SW 1271 (cell line): ENCODE measurements around the gene HSPH1.

Experiments
- DNase-seq, 2 experiments: peaks; one replicate each; lab custom pipeline; 2025; lab: John Stamatoyannopoulos, UW

The HSPH1 gene

DNA sequence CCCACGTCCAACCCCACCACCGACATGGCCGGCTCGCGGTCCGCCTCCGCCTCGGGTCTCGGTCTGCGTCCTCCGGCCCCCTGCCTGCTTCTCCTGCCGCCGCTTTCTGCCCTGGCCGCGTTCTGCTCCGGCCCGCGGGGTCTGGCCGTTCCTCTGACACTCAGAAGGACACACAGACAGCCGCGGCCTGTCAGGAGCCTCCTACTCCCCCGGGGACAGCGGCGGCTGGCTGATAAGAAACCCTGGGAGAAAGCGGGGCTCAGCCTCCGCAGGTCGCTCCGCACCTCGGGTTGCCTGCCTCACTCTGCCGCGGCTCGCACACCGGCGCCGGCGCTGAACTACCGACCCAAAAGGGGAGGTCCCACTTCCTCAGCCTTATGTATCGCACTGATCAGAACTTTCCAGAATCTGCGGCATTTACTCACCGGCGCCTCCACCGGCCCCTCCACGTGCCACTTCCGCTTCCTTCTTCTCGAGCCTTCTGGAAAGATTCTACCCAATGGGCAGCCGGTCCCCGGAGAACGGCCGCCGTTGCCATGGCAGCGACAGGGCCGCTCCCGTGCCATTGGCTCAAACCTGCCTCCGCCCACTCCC is at the start of gene HSPH1:
HSPH1 (minus strand) TSS at position 348 of the 594 bp plus-strand sequence; CDS start at position 26, 322 bp downstream.
- peak; percentile 92 to 98 for DNase-seq

- no peak for DNase-seq
Measured at GRCh38 chr13:31209841-31210210, 48.1 kb upstream of the HSPH1 start.

- no peak for DNase-seq
Measured at GRCh38 chr13:31209172-31209840, 47.6 kb upstream of the HSPH1 start.

GRCh38 chr13:31208559-31209122 is 46.9 kb upstream of the HSPH1 start:
- DNase-seq: no peak

GRCh38 chr13:31207661-31208552 is 46.2 kb upstream of the HSPH1 start:
- no peak for DNase-seq

- DNase-seq: peak in 1 of 2 experiments; percentile 47
Measured at GRCh38 chr13:31204592-31204991, 42.9 kb upstream of the HSPH1 start.

DNA sequence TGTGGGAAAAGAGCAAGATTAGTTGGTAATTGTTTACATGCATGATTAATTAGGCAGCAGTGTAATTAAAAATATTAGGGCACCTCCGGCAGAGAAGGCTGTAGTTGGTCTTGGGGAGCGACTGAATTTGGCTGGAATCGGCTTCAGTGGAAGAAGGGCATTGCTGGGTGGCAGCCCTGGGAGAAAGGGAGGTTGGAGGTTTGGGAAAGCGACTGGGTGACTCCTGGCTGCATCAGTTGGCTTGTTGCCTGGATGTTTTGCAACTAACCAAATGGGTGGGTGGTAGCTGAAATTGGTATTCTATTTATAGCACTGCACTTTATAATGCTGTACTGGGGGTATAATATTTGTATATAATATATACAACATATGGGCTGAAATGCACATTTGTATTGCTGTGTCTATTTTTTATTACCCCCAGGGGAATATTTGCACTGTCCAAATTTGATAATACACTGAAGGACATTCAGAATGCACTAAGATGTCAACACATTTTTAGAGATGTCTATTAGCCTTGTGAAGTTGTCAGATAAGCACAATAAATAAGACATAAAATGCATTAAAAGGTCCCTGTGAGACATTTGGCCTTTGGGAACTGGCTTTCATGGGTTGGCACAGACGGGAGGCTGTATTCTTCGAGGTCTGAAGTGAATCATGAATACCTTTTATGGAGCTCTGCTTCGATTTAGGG is 39.8 kb upstream of the HSPH1 start:
- no peak for DNase-seq

GRCh38 chr13:31200637-31200971 is 38.9 kb upstream of the HSPH1 start:
- DNase-seq: peak; percentile 9 to 32

GRCh38 chr13:31199849-31200636 is 38.3 kb upstream of the HSPH1 start, which contains the start of gene B3GLCT:
Gene B3GLCT, plus strand, starts transcription at chr13:31199975. Its CDS starts 110 bp downstream, at chr13:31200085.
- peak; percentile 60 to 76 for DNase-seq

GRCh38 chr13:31199527-31199848 is 37.8 kb upstream of the HSPH1 start:
- no peak for DNase-seq

- DNase-seq: no peak
Measured at GRCh38 chr13:31198519-31198918, 36.8 kb upstream of the HSPH1 start.

DNA sequence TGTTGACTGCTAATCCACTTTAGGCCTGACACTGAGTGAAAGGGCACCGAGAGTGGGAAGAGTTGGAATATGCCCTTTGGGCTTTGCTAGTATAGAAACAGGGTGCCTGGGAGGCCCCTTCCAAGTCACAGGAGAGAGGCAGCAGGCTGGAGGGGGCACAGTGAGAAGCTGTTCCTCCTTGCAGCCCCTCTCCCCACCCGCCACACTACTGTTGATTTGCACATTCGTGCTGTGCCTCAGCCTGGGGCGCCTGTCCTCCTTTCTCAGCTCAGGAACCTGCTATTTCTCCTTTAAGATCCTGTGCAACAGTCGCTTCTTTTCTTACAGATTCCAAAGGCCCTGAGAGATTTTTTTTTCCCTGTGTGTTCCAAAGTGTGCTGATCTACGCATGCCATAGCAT is 35.3 kb upstream of the HSPH1 start:
- no peak for DNase-seq

DNA sequence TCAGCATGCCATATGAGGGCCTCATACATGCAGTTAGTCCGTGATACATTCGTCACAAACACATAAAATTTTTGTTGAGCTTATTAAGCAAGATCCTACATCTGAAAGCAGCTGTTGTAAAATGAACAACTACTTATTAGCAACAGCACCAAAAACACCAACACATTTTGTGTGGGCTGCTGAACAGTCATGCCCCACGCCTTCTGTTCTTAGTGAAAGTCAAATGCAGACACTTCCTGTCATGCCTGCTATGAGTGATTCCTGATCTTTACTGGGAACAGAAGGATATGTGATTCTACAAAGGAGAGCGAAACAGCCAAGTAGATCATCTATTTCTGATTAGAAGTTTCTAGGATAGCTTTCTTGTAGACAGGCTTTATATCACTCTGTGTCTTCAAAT is 33.9 kb upstream of the HSPH1 start:
- no peak for DNase-seq

DNA sequence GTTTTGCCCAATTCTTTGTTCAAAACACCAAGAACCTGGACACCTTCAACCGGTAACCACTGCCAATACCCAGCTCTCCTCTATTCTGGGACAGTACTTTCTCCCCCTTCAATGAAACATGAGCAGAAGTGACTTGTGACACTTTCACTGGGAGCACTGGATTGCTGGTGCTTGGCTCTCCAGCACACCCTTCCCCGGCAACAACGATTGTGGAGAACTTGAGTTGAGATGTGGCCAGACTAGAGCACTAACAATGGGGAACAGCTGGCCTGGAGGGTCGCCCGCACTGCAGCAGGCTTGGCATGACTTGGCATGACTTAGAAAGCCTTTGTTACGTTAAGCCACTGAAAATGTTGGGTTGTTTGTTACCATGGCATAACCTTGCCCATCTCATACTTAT is 30.6 kb upstream of the HSPH1 start:
- DNase-seq: no peak

DNA sequence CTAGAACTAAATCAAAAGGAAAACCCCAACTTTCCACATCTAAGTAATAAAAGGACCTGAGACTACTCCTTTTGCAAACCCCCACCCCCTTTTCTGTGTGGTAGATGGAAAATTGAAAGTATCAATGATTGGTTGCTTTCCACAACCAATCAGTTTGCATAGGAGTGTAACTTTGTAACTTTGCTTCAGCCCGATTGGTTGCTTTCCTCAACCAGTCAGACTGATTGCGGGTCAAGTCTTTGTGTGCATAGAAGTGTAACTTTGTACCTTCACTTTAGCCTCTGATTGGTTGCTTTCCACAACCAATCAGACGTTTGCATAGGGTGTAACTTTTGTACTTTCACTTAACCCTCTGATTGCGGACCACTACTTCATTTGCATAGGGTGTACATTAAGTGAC is 30.0 kb upstream of the HSPH1 start:
- DNase-seq: no peak

DNA sequence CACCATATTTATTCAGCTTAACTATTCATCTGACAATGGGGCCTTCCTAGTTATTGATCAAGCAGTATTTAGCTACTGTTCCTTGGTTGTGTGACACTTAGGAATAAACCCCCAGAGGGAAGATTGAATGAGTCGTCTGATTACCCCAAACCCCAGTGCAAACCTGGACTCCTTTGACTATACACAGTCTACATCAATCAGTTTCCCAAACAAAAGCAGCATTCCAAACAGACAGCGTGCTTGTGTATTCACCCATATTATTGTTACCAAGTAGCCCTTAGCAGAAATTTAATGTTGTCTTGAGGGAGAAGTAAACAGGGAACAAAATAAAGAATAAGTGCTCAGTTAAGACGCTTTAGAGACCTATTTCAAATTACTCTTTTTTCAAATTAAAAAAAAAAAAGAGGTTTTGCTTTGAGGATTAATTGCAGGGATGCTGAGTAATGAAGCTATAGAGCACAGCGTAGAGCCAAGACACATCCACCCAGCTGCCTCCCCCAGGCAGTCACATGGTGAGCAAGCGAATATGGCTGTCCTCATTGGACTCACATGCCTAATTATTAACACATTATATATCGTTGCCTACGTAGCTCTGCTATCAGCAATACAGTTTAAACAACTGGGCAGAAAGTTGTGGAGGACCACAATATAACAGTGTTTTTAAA is 23.4 kb upstream of the HSPH1 start:
- no peak for DNase-seq

DNA sequence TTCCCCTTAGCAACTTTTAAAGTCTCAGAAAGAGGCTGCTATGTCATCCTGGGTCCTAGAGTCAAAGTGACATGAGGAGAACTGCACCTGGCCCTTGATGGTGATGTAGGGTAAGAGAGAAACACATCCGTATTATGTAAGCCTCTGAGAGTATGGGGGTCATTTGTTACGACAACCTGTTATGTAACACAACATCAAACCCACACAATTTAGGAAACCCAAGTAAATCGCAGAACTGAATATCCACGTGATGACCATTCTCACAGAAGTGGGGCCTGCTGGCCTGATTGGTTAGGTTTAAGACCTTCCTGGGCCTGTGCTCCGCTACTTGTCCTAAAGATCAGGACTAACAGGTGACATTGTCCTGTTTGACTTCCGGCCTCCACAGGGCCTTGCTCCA is 22.7 kb upstream of the HSPH1 start:
- DNase-seq: no peak

- no peak for DNase-seq
Measured at GRCh38 chr13:31182987-31183386, 21.3 kb upstream of the HSPH1 start.

- no peak for DNase-seq
Measured at GRCh38 chr13:31179754-31180153, 18.1 kb upstream of the HSPH1 start.

DNA sequence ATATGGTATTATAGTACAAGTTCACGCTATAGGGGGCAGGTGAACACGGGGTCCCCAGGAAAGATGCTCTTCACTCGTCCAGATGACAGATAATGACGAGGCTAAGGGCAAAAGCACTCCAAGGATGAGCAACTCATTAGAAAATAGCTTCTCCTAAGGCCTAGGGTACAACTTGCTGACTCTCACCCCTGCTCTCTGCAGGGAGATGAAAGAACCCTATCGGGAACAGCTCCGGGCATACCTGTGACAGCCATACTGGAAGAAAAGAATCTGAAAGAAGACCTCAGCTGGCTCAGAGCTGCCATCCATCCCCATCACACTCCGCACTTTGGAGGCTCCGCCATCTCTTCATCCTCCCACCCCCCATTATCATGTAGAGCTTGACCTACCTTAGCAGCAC is 17.5 kb upstream of the HSPH1 start:
- no peak for DNase-seq
